ENCODE measurements around the gene RFX6. TPM values are rescaled to one million over a fixed set of nuclear protein-coding genes. Genes with fewer than 3 reads are reported as not detected.

RFX6 gene
- total RNA-seq, 4 donors from 2014 or later = not detected

DNA sequence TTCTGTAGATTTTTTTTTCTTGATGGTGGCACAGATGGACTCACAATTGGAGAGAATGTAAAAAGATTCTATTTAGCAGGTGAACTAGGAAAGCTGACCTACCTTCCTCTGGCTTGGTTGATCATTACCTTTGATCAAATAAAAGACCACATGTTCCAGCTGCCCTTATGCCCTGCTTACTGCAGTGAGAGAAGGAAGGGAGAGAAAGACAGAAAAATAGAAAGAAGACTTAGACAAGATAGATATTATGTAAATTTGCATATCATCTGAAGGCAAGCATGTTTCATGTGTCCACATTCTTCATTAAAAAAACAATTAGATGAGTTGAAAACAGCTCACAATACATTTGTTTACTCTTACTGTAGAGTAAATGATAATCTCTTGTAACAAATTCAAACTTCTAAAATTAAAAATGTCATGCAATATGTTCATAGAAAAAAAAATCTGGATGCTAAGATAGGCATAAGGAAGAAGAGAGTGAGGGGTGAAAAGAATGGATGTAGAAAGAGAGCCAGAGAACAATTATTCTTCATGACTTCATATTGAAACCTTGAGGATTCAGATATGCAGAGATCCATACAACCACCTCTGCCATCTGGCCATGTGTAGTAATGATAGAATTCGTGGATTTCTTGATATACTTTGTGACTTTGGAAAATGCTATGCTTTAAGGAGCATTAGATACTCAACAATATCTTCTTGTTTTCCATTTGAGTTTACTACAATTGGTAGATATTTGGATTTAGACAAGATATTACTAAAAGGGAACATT is 71.7 kb downstream of the RFX6 start:
- WGBS, 2 donors = 63 to 65% methylated on average over 1 of the region's 1 CpG
- intact Hi-C loops (cut with DNase I; ENCODE audit: low total_unique reads) = no loop called here
- no peak overlapping the region for H3K4me3 ChIP-seq (ENCODE audit: low read depth, poor library complexity, severe bottlenecking)
- DNase-seq (ENCODE audit: low spot score in 2 of 2) = no peak
- TF ChIP-seq POLR2A (IDR thresholded peaks at IDR 0.05) = no peak
- TF ChIP-seq, protein P1, sequence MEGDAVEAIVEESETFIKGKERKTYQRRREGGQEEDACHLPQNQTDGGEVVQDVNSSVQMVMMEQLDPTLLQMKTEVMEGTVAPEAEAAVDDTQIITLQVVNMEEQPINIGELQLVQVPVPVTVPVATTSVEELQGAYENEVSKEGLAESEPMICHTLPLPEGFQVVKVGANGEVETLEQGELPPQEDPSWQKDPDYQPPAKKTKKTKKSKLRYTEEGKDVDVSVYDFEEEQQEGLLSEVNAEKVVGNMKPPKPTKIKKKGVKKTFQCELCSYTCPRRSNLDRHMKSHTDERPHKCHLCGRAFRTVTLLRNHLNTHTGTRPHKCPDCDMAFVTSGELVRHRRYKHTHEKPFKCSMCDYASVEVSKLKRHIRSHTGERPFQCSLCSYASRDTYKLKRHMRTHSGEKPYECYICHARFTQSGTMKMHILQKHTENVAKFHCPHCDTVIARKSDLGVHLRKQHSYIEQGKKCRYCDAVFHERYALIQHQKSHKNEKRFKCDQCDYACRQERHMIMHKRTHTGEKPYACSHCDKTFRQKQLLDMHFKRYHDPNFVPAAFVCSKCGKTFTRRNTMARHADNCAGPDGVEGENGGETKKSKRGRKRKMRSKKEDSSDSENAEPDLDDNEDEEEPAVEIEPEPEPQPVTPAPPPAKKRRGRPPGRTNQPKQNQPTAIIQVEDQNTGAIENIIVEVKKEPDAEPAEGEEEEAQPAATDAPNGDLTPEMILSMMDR (IDR thresholded peaks at IDR 0.05) = no peak

DNA sequence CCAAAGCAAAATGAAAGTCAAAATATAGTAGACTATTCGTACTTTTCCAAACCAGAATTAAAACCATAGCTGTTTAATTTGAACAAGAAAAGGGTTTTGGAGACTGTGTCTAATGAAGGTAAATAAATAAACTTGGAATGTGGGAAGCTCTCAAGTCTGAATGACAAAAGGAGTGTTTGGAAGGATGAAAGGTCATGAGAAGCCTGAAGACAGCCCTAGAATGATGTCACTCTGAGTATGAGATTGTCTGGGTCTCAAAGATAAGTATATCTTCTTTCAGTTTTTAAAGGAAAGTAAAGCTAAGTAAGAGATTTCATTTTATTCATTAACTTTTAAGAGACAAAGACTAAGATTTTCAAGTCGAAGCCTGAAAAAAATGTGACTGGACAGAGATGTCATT is 72.9 kb downstream of the RFX6 start:
- TF ChIP-seq, protein P1 (IDR thresholded peaks at IDR 0.05) = no peak
- no peak for TF ChIP-seq POLR2A (IDR thresholded peaks at IDR 0.05)
- H3K4me3 ChIP-seq (ENCODE audit: low read depth, poor library complexity, severe bottlenecking) = no peak overlapping the region
- DNase-seq (ENCODE audit: low spot score in 2 of 2) = no peak
- 55 to 69% methylated on average over 2 of the region's 2 CpGs for WGBS, 2 donors
- intact Hi-C loops (cut with DNase I; ENCODE audit: low total_unique reads) = no loop called here

DNA sequence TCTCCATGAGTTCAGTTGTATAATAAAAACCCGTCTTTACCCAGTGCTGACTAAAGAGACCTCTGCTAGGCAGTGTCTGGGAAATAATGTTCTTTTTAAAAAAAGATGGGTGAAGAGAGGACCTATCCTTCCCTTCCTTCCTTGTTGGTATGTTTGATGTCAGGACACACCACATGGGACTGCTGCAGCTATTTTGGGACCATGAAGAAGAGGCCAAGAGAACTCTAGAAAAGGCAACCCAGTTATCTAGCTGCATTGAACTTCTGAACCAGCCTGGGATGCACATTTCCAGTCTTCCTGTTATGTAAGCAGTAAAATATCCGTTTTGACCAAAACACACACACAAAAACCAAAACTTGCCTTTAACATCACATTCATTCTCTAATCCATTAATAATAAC is 77.3 kb downstream of the RFX6 start:
- H3K4me3 ChIP-seq (ENCODE audit: low read depth, poor library complexity, severe bottlenecking) = no peak overlapping the region
- DNase-seq (ENCODE audit: low spot score in 2 of 2) = no peak
- TF ChIP-seq, protein P1 (IDR thresholded peaks at IDR 0.05) = no peak
- no peak for TF ChIP-seq POLR2A (IDR thresholded peaks at IDR 0.05)
- WGBS, 2 donors = 22 to 34% methylated on average over 2 of the region's 2 CpGs
- intact Hi-C loops (cut with DNase I; ENCODE audit: low total_unique reads) = no loop called here

DNA sequence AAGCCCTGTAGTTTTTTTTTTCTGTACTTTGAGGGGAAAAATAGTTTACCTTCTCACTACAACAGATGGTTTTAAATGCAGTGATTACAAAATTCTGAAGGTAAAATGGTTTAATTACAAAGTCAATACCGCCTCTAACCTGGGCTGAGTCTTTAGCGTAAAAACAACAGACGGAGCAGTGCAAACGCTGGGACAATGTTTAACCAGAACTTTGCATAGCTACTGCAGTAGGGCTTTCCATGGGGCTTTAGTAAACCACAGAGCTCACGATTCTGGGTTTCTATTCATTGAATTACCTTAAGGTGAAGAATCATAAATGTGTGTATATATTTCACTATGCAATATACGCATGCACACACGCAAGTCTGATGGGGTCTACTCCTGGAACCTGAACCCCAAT is 77.9 kb downstream of the RFX6 start:
- 75 to 85% methylated on average over 7 of the region's 7 CpGs for whole genome bisulfite sequencing, 2 donors
- no peak for TF ChIP-seq POLR2A (IDR thresholded peaks at IDR 0.05)
- TF ChIP-seq, protein P1 (IDR thresholded peaks at IDR 0.05) = no peak
- intact Hi-C loops (cut with DNase I; ENCODE audit: low total_unique reads) = no loop called here
- no peak overlapping the region for H3K4me3 ChIP-seq (ENCODE audit: low read depth, poor library complexity, severe bottlenecking)
- no peak for DNase-seq (ENCODE audit: low spot score in 2 of 2)

DNA sequence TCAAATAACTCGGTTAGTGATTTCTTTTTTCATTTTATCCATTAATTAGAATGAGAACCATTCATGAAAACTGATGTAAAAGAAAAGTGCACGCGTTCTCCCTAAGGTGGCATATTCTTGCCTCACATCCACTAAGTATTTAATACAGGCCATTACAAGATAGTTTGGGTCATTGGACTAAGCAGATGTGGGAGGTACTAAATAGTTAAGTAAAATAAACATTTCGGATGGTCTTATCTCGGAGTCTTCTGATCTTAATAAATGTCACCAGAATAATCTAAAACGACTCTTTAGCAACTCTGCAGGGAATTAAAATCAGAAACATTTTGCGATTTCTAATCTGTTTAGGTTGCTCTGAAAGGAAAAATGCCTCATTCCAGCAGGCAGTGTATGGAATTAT is 78.7 kb downstream of the RFX6 start:
- H3K4me3 ChIP-seq (ENCODE audit: low read depth, poor library complexity, severe bottlenecking) = no peak overlapping the region
- intact Hi-C loops (cut with DNase I; ENCODE audit: low total_unique reads) = no loop called here
- no peak for DNase-seq (ENCODE audit: low spot score in 2 of 2)
- TF ChIP-seq, protein P1 (IDR thresholded peaks at IDR 0.05) = no peak
- no peak for TF ChIP-seq POLR2A (IDR thresholded peaks at IDR 0.05)
- 69 to 71% methylated on average over 7 of the region's 7 CpGs for WGBS, 2 donors

DNA sequence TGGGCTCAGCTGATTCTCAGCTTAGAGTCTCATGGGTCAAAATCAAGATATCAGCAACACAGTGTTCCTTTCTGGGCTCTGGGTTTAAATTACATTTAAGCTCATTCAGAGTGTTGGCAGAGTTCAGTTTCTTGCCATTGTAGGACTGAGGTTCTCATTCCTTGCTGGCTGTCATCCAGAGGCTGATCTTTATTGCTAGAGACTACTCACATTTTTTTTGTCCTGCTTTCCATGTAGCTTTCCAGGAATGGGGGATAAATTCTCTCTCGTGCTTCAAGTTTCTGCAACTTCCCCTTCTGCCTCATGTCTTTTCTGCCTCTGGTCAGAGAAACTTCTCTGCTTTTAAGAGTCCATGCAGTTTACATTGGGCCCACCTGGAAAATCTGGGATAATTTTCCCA is 86.9 kb downstream of the RFX6 start:
- intact Hi-C loops (cut with DNase I; ENCODE audit: low total_unique reads) = no loop called here
- TF ChIP-seq, protein P1 (IDR thresholded peaks at IDR 0.05) = no peak
- TF ChIP-seq POLR2A (IDR thresholded peaks at IDR 0.05) = no peak
- no peak for DNase-seq (ENCODE audit: low spot score in 2 of 2)
- no peak overlapping the region for H3K4me3 ChIP-seq (ENCODE audit: low read depth, poor library complexity, severe bottlenecking)
- WGBS, 2 donors = 32 to 34% methylated on average over 1 of the region's 1 CpG
